ENCODE data around the gene NUAK1.

The NUAK1 gene

DNA sequence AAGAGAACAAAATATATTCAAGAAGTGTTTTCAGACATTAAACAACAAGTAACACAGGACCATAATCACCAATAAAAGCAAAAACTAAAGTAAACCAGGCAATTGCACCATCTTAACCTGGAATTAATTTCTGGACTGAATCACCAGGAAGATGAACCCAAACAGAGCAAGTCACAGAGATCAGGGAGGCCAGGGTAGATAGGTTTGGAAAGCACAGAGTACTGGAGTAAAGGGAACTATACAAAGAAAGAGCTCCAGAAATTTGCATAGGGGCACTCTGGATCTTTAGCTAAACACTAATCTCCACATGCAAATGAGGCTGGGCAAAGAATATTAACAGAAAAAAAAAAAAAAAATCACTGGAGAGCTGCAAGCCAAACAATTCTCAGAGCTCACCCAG lies 84.7 kb downstream of the NUAK1 start:
- no peak overlapping the region for H3K4me3 ChIP-seq (ENCODE audit: low read depth, low read length)
- TF ChIP-seq, protein P1, sequence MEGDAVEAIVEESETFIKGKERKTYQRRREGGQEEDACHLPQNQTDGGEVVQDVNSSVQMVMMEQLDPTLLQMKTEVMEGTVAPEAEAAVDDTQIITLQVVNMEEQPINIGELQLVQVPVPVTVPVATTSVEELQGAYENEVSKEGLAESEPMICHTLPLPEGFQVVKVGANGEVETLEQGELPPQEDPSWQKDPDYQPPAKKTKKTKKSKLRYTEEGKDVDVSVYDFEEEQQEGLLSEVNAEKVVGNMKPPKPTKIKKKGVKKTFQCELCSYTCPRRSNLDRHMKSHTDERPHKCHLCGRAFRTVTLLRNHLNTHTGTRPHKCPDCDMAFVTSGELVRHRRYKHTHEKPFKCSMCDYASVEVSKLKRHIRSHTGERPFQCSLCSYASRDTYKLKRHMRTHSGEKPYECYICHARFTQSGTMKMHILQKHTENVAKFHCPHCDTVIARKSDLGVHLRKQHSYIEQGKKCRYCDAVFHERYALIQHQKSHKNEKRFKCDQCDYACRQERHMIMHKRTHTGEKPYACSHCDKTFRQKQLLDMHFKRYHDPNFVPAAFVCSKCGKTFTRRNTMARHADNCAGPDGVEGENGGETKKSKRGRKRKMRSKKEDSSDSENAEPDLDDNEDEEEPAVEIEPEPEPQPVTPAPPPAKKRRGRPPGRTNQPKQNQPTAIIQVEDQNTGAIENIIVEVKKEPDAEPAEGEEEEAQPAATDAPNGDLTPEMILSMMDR (IDR thresholded peaks at IDR 0.05; ENCODE audit: insufficient read depth, low read depth, low read length, missing control alignments), result no peak
- no peak for DNase-seq (ENCODE audit: low read depth)

DNA sequence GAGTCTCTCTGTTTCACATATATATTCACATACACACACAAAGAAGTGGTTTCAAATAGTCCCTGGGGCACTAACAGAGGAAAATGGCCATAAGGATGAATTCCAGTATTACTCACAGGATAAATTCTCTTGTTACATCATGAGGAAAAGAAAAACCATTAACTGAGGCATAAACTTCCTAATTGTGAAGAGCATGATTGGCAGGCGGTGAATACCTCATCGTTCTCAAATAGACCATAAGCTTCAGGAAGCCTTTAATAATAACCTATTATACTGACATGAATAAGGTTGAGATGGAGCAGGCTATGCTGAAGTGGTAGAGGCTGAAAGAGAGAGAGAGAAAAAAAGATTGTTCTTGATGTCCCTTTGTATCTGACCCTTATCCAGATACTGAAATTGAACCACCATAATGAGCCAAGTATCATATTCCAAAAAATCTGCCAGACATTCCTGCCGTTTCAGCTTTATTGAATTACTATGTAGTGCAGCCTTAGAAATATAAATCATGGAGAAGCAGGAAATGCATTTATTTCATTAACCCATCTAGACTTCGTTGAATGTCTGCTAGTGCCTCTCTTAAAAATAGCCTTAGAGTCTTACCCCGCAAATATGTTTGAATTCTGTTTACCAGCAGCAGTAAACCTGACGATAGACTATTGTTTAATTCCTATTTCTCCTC lies 86.8 kb downstream of the NUAK1 start:
- TF ChIP-seq, protein P1 (IDR thresholded peaks at IDR 0.05; ENCODE audit: insufficient read depth, low read depth, low read length, missing control alignments), result no peak
- DNase-seq (ENCODE audit: low read depth), result no peak
- no peak overlapping the region for H3K4me3 ChIP-seq (ENCODE audit: low read depth, low read length)

DNA sequence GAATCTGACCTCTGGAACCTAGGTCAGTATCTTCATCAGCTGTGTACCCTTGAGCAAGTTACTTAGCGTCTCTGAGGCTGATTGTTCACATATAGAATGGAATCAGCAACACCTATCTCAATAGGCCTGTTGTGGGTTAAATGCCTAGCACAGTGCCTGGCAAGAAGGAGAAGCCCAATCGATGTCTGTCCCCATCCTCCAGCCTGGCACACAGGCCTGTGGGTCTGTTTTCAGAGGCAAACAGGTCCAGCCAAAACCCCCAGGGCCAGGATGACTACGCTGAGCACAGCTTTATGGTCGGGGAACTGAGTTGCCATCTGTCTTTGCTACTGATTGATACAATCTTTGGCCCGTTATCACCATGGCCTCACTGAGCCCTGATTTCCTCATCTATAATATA lies 89.2 kb downstream of the NUAK1 start:
- TF ChIP-seq, protein P1 (IDR thresholded peaks at IDR 0.05; ENCODE audit: insufficient read depth, low read depth, low read length, missing control alignments), result no peak
- H3K4me3 ChIP-seq (ENCODE audit: low read depth, low read length), result no peak overlapping the region
- DNase-seq (ENCODE audit: low read depth), result no peak

DNA sequence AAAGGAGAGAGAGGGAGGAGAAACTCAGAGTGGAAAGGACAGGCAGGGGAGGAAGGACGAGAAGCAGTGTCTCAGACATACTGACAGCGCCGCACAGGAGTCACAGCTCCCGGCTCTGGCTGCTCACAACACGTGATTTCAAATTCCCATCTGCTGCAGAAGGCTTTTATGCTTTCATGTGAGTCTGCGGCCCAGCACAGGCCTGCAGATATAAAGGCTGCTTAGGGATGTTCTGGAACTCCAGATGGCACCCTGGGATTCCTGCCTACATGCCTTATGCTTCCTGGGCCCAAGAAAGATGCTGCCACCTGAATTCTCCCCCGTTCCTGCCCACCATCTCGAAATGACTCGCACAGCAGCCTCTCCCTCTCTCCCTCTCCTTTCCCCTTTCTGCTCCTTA lies 89.6 kb downstream of the NUAK1 start:
- DNase-seq (ENCODE audit: low read depth), result no peak
- TF ChIP-seq, protein P1 (IDR thresholded peaks at IDR 0.05; ENCODE audit: insufficient read depth, low read depth, low read length, missing control alignments), result no peak
- no peak overlapping the region for H3K4me3 ChIP-seq (ENCODE audit: low read depth, low read length)

DNA sequence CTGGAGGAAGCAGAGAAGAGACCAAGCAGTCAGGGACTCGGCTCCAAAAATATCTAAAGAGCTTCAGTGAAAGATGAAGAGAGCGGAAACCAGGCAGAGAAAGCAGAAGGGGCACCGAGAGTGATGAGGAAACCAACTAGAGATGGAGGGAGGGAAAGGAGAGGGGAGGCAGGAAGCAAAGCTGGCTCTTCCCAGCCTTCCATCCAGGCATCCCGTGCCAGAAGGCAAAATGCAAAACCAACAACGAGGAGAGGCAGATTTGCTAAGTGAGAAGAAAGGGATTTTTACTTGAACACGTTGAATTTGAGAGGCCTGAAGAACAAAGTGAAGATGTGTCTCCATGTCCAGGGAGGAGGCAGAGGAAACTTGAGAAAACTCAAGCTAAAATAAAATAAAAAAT lies 90.1 kb downstream of the NUAK1 start:
- DNase-seq (ENCODE audit: low read depth), result no peak
- no peak overlapping the region for H3K4me3 ChIP-seq (ENCODE audit: low read depth, low read length)
- TF ChIP-seq, protein P1 (IDR thresholded peaks at IDR 0.05; ENCODE audit: insufficient read depth, low read depth, low read length, missing control alignments), result no peak

DNA sequence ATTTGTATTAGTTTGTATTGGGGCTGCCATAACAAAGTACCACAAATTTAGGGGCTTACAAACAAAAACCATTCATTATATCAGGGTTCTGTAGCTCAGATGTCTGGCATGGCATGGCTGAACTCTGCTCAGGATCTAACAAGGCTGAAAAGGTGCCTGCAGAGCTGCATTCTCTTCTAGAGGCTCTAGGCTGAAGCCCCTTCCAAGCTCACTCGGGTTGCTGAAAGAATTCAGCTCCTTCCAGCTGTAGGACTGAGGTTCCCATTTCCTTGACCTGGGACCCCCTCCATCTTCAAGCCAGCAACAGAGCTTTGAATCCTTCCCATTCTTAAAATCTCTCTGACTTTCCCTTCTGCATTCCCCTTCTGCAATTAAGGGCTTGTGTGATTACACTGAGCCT lies 90.7 kb downstream of the NUAK1 start:
- TF ChIP-seq, protein P1 (IDR thresholded peaks at IDR 0.05; ENCODE audit: insufficient read depth, low read depth, low read length, missing control alignments), result no peak
- no peak overlapping the region for H3K4me3 ChIP-seq (ENCODE audit: low read depth, low read length)
- DNase-seq (ENCODE audit: low read depth), result no peak

DNA sequence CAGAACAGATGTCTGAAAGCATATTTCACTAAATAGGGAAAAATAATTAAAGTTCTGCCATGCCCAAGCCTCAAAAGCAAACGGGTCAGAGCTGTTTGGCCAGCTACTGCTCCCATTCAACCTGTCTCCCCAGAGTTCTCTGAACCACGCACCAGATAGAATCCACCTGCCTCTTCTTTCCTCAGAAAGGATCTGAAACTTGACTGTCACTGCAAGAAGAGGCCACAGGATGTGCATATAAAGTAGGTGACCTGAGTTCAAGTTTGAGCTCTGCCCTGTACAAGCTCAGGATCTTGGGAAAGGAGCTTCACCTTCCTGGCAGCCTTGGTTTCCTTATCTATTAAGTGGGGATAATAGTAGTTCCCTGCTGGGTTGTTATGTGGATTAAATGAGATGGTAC lies 91.8 kb downstream of the NUAK1 start:
- H3K4me3 ChIP-seq (ENCODE audit: low read depth, low read length), result no peak overlapping the region
- no peak for DNase-seq (ENCODE audit: low read depth)
- TF ChIP-seq, protein P1 (IDR thresholded peaks at IDR 0.05; ENCODE audit: insufficient read depth, low read depth, low read length, missing control alignments), result no peak

Data from GM12865 (cell line).